Measurements from ENCODE around the gene PTPRF.
A peak's percentile ranks its signal among the peaks of the same experiment; 100 is the strongest.

Gene PTPRF

DNA sequence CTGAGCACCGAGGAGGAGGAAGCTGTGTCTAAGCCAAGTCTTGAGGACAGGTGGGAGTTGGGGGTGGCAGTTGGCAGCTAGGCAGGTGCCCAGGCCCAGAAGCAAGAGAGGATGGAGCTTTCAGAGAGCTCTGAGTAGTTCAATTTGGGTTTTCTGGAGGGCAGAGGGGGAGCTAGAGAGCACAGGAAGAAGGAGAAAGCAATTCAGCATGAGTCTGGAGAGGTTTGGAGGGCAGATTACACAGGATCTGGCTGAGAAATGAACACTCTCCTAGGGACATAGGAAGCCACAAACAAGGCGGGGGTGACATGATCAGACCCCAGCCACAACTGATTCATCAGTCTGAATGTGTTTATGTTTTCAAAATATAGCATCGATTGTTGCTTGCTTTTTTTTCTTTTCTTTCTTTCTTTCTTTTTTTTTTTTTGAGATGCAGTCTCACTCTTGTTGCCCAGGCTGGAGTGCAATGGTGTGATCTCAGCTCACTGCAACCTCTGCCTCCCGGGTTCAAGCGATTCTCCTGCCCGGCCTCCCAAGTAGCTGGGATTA is 23.8 kb downstream of the PTPRF start:
- DNase-seq, result peak; percentile 37

DNA sequence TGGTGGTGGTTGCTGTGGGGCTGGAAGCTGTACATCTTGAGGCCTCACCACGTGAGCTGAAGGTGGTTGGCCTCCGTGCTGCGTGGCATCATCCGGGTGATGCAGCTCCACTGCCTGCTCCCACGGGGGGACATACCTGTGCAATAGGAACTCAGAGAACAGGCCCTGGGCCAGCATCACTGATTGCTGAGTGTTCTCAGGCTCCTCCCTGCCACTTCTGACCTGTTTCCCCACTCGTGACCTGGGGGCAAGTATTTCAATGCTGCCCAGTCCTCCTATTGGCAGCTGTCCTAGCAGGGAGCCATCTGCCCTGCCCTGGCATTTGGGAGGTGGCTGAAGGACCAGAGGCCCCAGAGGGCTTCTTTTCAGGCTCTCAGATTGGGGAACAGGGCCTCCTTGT is 26.1 kb downstream of the PTPRF start:
- no peak for DNase-seq

DNA sequence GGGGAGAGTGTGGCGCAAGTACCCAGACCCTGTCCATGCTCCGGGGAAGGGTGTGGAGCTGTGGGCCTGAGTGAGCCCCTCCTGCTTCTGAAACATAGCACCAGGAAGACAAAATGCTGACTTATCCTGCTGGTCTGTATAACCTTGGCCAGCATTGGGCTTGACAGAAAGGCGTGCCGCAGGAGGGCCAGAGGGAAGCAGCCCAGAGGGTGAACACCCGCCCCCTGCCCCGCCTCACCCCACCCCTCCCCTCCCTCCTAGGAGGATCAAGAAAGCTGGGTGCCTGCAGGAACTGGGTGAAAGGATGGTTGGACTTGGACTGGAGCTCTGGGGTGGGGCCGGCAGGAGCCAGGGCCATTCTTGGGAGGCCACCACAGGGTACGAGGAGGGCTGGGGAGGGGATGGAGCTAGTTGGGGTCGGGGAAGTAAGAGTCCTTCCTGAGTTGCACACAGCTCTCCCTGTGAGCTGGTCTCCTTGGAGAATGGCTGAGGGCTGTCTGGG is 27.1 kb downstream of the PTPRF start:
- peak; percentile 71 for DNase-seq

DNA sequence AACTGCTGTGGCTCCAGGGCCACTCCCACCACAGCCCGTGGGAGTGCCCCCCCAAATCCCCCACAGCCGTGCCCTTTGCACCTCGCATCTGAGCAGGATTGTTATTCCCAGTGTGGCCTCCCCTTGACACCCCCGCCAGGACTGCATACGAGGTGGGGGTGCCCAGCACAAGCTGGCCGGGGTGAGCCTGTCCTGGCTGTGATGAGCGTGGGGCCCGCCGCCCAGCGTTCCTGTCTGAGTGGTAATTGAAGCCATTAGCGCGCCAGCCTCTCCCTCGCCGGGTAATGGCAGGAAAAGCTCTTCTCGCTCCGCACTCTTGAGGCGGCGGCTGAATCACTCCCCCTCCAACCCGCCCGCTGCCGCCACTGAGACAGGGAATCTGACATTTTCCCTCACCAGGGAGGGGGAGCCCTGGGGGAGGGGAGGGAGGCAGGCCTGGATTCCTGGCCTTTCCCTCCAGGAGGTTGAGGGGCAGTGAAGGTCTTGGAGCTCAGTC is 27.7 kb downstream of the PTPRF start:
- peak; percentile 76 for DNase-seq

DNA sequence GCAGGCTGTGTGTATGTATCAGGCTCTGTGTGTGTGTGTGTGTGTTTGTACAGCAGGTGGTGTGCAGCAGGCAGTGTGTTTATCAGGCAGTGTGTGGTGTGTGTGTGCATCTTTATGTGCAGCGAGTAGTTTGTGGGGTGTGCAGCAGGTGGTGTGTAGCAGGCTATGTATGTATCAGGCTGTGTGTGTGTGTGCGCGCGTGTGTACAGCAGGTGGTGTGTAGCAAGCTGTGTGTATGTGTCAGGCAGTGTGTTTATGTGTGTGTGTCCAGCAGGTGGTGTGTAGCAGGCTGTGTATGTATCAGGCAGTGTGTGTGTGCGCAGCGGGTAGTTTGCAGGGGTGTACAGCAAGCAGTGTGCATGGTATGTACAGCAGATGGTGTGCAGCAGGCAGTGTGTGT is 29.0 kb downstream of the PTPRF start:
- peak; percentile 17 for DNase-seq

DNA sequence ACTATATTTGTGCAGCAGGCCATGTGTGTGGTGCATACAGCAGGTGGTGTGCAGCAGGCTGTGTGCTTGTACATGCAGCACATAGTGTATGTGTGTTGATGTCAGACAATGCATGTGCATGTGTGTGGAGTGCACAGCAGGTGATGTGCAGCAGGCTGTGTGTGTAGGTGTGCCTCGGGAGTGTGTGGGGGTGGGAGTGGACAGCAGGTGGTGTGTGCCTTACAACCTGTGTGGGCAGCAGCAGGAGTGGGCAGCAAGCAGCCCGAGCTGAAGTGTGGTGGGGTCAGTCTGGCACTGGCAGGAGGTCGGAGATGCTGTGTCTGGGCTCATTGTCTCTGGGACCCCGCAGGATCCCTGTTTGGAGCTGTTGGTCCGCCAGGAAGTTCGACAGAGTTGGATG is 29.6 kb downstream of the PTPRF start:
- peak; percentile 7 for DNase-seq

DNA sequence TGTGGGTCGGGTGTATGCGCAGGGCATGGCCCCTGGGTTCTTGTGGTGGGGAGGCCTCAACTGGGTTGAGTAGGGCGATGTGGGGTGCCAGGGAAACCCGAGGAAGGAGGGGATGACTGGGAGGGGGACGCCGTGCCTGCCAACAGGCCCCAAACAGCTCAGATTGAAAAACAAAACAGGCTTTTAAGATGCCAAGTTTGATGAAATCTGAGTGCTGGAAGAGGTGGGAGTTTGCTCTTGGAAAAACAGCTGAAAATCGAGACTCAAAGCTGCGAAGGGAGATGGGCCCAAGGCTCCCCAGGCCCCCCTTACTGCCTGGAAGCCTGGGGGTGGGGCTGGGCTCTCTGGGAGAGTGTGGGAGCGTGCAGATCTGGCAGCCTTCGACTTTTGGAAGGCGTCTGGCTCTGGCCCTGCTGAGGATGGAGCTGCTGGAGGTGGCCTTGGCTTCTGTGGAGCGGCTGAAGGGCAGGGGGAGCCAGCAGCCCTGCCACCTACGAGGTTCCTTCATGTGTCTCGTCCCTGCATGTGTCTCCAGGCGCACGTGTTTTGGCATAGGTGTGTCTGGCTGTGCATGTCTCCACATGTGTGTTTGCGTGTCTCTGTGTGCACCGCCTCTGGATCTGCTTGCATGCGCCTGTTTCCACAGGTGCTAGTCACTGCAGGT is 33.3 kb downstream of the PTPRF start:
- no peak for DNase-seq

DNA sequence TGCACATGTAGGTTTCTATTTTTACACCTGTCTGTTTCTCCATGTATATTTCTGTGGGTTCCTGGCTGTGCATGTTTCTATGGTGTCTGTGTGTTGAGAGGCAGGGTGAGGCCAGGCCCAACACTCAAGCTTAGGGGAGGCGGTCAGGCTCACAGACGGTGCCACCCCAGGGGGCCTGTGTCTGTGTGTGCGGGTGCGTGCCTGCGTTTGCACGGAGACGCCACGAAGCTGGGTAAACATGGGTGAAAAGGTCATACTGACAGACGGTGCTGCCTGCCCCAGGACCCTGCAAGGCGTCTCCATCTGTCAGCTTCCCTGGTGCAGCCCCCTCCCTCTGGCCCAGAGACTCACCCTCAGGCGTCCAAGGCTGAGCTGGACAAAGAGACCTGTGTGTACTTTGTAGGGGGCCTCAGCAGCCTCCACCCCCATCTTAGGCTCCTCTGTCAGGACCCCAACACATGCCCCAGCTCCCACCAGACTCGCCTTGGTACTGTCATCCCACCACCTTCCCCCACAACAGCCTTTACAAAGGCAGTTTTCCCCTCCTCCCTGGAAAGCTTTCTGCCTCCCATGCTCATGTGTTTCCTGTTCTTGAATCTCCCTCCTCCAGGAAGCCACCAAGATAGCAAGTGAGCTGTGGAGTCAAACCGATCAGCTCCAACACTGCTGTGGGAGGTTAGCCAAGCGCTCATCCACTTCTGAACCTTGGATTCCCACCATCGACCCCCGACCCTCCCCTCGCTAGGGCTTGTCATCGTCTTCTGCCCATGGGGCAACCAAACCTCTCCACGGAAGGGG is 34.1 kb downstream of the PTPRF start:
- peak; percentile 96 for DNase-seq

DNA sequence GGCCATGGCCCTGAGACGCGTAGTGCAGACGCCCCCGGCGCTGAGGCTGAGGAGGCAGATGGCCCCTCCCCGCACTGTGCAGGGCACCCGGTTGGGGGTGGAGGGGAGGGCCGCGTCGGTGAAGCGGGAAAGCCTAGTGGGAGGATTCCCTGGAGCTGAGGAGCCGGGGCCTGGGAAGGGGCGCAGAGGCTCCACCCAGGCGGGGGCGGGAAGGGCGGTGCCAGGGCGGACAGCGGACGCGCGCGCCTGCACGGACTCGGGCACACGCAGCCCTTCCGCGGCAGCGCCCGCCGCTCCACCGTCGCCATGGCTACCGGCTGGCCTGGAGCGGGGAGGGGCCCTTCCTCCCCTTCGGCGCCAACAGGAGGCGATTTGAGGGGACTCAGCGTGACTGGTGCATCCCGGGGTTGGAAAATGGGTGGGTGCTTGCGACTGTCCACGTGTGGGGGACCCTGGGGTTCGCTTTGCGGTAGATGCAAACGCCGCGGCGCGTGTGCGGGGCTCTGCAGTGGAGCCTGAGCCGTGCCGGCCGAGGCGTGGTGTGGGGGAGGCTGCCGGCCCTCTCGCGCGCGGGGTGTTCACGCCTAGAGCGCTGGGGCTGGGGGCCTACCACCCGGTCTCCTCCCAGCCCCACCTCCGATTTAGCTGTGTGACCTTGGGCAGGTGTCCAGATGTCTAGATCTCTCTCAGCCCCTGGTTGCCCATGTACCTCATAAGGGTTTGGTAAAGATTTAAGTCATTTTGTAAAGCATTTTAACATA is 35.1 kb downstream of the PTPRF start:
- DNase-seq, result peak; percentile 93

DNA sequence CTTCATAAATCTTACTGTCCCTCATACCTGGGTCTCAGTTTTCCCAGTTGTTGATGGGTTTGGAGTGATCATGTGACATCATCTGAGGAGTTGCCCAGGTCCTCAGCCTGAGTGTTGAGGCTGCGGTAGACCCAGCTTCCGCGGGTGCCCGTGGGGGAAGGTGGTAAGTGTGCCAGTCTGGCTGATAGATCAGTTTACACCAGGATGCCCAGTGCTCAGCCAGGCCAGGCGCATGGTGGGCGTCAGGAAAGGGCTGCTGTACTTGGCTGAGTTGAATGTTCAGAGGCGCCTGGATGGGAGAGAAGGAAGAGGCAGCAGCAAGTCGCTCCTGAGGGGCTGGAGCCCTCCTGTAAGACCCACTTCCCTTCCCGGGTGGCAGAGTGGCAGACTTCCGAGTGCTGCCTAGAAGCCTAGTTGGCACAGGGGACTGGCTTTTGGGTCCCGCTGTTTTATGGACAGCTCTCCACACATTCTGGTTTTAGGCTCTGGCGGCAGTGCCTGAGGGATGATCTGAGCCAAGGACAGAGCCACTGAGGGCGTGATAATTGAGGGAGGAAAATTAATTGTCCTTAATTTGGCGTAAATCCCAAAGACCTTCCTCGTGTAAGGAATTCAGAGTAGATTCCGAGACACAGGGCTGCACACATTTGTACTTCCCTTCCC is 35.8 kb downstream of the PTPRF start:
- DNase-seq, result peak; percentile 43

DNA sequence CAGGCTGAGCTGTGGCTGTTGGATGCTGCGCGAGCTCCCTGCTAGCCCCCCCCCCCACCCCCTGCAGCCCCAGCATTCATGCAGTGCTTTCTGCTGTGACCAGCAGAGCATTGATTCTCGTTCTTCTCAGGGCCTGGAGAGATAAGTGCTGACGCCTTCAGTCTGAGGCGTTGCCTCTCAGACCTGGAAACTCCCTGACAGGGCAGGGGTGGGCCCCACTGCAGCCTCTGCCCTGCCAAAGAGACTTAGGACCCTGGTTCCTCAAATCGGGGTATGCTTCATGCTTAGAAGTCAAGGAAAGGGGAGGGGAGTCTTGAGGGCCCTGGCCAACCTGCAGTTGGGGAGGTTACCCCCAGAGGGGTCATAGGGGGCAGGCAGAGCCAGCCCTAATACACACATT is 38.5 kb downstream of the PTPRF start:
- DNase-seq, result no peak

DNA sequence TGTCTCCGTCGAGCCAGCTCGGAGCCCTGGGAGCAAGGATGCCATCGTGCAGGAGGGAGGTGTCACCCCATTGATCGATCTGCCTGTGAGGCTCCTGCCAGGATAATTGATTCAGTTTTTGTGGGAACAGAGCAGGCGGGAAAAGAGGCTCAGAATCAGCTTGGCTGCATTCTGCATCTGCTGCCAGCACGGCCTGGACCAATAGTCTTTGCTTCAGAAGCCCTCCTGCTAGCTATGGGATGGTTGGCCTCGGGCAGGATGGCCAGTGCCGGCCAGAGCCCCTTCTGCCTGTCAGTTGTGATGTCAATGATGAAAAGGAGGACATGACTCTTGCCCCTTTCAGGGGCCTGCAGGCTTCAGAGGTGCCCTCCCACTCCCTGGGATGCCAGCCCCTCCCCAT is 39.6 kb downstream of the PTPRF start:
- no peak for DNase-seq

DNA sequence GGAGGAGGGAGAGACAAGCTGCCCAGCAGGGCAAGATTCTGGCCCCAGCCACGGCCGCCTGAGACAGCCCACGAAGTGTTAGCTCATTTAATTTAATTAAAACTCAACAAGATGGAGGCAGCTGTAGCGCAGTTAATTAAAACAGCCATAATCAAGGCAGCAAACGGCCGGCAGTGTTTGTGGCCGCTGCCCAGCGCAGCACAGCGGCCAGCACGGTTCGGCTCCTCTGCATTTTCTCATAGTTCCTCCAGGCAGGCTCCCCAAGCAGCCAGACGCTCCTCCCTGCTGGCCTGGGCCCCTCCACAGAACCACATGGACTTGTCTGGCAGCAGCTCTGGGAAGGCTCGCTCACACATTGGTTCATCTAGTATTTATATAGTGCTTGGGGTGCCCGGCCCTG is 40.0 kb downstream of the PTPRF start:
- DNase-seq, result no peak

DNA sequence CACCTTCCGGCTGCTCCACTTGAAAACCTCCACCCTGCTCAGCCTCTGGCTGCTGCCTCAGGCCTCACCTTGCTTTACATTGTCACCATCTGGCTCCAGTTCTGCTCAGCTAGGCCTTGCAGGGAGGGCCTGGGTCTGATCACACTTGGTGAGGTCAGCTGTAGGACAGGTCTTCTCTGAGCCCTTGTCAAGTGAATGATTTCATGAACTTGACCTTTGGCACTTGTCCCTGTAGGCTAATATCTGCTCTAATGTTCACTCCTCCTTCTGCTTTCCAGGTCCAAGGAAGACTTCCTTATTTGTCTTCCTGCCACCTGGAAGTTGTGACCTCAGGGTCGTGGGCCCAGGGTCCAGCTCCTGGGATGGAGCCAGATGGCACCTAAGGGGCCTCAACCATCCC is 41.4 kb downstream of the PTPRF start:
- DNase-seq, result no peak

DNA sequence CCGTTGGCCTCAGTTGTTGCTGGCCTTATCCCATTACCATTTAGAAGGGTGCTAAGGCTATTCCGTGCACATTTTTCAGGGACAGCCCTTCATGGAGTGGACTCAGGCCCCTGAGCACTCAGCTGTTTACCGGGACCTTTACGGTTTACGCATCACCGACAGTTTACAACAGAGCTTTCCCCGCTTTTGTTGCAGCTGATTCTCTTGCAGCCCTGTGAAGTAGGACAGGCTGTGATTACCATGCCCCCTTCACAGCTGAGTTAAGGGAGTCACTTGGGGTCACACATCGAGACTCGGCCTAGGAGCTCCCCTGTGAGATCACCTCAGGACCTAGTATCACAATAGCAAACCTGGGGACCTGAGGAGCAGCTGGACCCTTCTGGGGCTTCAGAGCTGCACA is 41.9 kb downstream of the PTPRF start:
- no peak for DNase-seq

DNA sequence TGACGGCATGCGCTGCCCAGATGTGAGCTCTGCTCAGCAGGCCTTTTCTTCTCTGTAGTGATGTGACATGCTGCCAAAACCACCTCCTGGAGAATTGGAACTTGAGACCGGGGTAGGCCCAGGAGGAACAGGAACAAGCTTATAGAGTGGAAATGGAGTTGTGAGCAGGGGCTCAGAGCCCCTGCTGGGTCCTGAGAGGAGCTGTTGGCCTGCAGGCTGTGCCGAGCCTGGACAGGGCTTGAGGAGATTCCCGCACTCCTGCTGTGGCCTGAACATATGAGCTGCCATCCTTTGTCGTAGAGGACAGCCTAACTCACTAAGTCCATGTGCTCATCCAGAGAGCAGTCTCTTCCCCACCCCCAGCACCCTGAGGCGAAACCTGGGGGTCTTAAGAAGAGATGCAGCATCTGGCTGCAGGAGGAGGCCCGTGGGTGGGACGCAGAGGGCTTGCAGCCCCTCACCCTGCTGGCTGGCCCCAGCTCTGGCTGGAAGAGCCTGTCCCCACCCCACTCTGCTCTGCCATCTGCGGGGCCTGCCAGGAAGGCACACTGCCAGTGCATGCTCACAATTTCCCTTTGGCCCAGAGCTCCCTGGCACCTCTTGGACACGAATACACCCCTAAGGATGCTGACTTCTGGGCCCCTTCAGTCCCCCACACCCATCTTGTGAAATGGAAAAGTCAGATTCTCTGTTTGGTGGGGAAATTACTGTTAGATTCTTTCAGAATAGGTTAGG is 42.5 kb downstream of the PTPRF start:
- no peak for DNase-seq

DNA sequence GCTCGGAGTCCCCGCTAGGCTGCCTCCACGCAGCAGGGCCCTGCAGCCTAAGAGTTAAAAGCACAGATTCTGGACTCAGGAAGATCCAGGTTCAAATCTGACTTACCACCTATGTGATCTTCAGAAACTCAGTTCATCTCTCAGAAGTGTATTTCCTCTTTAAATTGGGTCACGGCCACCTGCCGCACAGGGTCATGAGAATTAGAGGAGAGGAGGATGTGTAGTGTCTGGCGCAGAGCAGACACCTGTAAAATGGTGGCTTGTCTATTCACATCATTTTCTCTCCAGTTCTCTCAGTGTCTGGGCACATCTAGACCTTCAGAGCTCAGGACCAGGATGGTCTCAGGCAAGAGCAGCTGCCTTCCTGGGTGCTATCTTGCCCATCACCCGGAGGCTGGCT is 45.8 kb downstream of the PTPRF start:
- no peak for DNase-seq

DNA sequence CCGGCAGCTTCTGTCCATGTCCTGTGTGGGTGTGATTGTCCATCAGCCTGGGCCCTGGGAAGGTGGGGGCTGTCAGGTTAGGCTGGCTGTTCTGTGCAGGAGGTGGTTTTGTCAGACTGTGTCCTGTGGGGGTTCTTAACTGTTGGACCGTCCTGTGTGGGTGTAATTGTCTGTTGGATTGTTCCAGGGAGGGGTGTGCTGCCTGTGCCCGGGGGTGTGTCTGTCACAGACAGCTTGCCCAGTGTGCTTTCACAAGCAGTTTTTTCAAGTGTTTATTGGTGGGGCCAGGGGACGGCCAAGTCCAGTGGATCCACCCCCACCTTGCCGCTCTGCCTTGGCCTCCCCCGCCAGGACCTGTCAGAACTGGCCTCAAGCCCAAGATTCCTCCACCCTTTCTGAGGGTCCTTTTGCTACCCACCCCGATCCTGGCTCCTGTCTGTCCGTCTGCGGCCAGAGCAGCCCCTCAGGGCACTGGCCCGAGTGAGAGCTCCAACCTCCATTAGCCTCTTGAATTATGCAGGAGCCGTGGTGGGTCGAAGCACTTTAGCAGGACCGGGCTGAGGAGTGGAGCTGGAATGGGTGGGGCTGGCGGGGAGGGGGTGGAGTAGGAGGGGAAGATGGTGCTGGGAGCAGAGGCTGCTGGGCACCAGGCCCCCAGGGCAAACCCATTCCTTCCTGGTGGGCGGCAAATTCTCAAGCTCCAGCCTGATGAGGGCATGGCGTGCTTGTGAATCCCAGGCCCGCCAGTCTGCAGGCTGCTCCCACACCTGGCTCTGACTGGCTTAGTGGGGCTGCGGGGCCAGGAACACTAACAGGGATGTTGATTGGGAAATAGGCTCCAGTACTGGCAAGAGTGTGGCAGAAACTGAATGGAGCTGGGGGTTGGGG is 47.2 kb downstream of the PTPRF start:
- DNase-seq, result no peak

DNA sequence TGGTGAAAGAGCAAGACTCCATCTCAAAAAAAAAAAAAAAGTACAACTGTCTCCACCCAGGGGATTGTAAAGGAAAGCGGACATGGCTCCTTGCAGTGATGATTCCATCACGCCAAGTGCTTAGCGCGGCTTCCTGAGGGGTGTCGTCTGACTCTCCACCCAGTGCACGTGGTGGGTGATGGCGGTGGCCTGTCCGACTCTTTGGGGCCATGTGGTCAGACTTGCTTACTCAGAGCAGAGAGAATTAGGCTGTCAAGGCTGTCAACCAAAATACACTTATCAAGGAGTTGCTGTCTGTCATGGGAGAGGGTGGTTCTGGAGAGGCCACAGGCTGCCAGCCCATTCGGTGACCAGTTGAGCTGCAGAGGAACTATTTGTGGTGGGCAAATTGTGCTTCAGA is 49.4 kb downstream of the PTPRF start:
- DNase-seq, result no peak

DNA sequence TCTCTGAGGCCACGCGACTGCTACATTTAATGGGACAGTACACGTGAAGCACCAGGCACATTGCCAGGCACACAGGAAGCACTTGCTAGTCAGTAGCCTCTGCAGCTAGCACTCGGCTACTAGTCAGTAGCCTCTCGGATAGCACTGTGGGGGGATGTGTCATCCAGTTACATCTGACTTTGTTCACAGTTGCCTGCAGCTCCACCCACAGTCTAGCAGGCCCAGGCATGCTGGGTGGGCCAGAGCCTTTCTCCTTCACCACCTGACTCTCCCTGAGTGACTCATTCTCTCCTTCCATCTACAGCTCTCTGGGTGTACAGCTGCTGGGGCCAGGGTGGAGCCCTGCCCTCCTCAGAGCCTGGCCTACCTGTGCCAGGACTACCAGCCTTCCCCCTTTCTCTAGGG is 51.5 kb downstream of the PTPRF start:
- DNase-seq, result peak; percentile 91

DNA sequence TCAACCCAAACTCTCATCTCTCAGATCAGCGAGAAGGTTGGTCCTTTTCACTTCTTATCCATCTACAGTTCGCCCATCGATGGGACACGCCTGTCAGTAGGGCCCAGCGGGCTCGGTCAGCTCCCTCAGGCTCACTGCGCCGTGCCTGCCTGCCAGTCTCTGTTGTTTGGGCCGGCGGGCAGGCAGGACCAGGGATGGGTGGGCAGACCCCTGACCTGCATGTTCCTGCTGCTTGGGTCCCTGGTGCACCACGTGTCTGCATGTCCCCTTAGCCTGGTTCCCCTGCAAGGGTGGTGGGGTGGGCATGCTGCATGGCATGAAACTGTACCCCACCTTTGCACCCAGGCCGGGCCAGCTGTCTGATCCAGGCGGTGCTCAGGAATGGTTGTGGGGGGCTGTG is 52.4 kb downstream of the PTPRF start:
- no peak for DNase-seq

All from NCI-H69 (cell line).